GM23248 (cell line): Measurements from ENCODE around the gene FPR2. TPM values are rescaled to one million over a fixed set of nuclear protein-coding genes. Genes with fewer than 3 reads are reported as not detected.

ENCODE experiments used
- DNase-seq: peaks from one replicate; pipeline ENCODE4 v3.0.0-alpha.2; 2015
- H2AFZ ChIP-seq: fragments of 200-600 bp; sonication (generic); 2 replicates; pipeline ENCODE4 v1.6.1; 2016; ENCODE audit warnings: antibody characterized with exemption
- H3F3A ChIP-seq: fragments of 200-600 bp; sonication (generic); 2 replicates; pipeline ENCODE4 v1.6.1; 2016; ENCODE audit warnings: mild to moderate bottlenecking, antibody characterized with exemption, mixed run types; ENCODE audit not compliant: insufficient read depth
- H3K27ac ChIP-seq: fragments of 200-600 bp; sonication (generic); 2 replicates; pipeline ENCODE4 v1.5.1; 2016; ENCODE audit warnings: mild to moderate bottlenecking
- H3K27me3 ChIP-seq: fragments of 200-600 bp; sonication (generic); replicated peaks from 2 replicates; pipeline ENCODE4 v1.6.1; 2016; ENCODE audit warnings: mild to moderate bottlenecking; ENCODE audit not compliant: insufficient read depth
- H3K36me3 ChIP-seq: fragments of 200-600 bp; sonication (generic); 2 replicates; pipeline ENCODE4 v1.6.1; 2016; ENCODE audit warnings: low read depth, mild to moderate bottlenecking
- H3K4me1 ChIP-seq: fragments of 200-600 bp; sonication (generic); 2 replicates; pipeline ENCODE4 v1.6.1; 2016; ENCODE audit warnings: mild to moderate bottlenecking; ENCODE audit not compliant: insufficient read depth
- H3K4me2 ChIP-seq: fragments of 200-600 bp; sonication (generic); one replicate; pipeline ENCODE4 v1.6.1; 2016; ENCODE audit warnings: mild to moderate bottlenecking; ENCODE audit not compliant: unreplicated experiment
- H3K4me3 ChIP-seq: fragments of 200-600 bp; sonication (generic); 2 replicates; pipeline ENCODE4 v1.5.1; 2016; ENCODE audit warnings: mild to moderate bottlenecking
- H3K79me2 ChIP-seq: fragments of 200-600 bp; sonication (generic); 2 replicates; pipeline ENCODE4 v1.6.1; 2016; ENCODE audit warnings: mild to moderate bottlenecking; ENCODE audit not compliant: insufficient read depth
- H3K9ac ChIP-seq: fragments of 200-600 bp; sonication (generic); 2 replicates; pipeline ENCODE4 v1.6.1; 2016; ENCODE audit warnings: mild to moderate bottlenecking
- H3K9me2 ChIP-seq: fragments of 200-600 bp; sonication (generic); 2 replicates; pipeline ENCODE4 v1.6.1; 2016; ENCODE audit warnings: mixed run types, mild to moderate bottlenecking, moderate library complexity; ENCODE audit not compliant: insufficient read depth
- H3K9me3 ChIP-seq: fragments of 200-600 bp; sonication (generic); one replicate; pipeline ENCODE4 v1.6.1; 2017; ENCODE audit warnings: low read depth
- H4K20me1 ChIP-seq: fragments of 200-600 bp; sonication (generic); 2 replicates; pipeline ENCODE4 v1.6.0; 2016; ENCODE audit not compliant: insufficient read depth
- EZH2 ChIP-seq: fragments of 200-600 bp; sonication (generic); IDR thresholded peaks from 2 replicates; pipeline ENCODE4 v1.6.1; 2018; ENCODE audit warnings: antibody characterized with exemption, mild to moderate bottlenecking; ENCODE audit not compliant: insufficient read depth, poor library complexity, severe bottlenecking
- EZH2phosphoT487 ChIP-seq: fragments of 200-600 bp; sonication (generic); IDR thresholded peaks from 2 replicates; pipeline ENCODE4 v1.6.1; 2018; ENCODE audit warnings: antibody characterized with exemption, moderate library complexity, mild to moderate bottlenecking, low read depth; ENCODE audit not compliant: insufficient read depth
- WGBS, 2 experiments: methylation state at CpG; one replicate each; pipeline ENCODE4 v1.1.6; 2015 to 2017; ENCODE audit warnings: low lambda C conversion rate in 2 of 2, low coverage in 1 of 2; ENCODE audit errors: missing lambda C conversion rate in 2 of 2; 5-methylcytosine and 5-hydroxymethylcytosine counted together
- in situ Hi-C: fragments of 300-500 bp; cut with MboI; formaldehyde crosslinking; loops from 2 replicates; pipeline ENCODE4 v1.15.0; 2020
- polyA plus RNA-seq: library from polyadenylated mRNA; unstranded; fragments of >200 nt; fragmentation: Nextera tagmentation; extraction: Ambion mirVana; gene quantifications from 2 replicates; pipeline ENCODE4 v1.2.1, GENCODE V29; 2016
- total RNA-seq: library from RNA; depleted of rRNA; stranded (reverse); fragments of >200 nt; shearing (Covaris generic); gene quantifications from 2 replicates; pipeline ENCODE4 v1.2.3, GENCODE V29; 2014

FPR2 gene
- total and polyA plus RNA-seq, 2 experiments from 2014 or later: not detected

- Histone ChIP-seq H3K9me3 (no peaks in the 10 kb centered on the region), H4K20me1 (no peaks in the 10 kb centered on the region), H3K27ac (no peak overlapping the region), H3K36me3 (no peaks in the 10 kb centered on the region), H3K27me3 (peaks cover 12% of the 10 kb centered on the region; the same call in 1 of the 2 replicates), H3K4me2 (peak overlapping the region; percentile 58), H3K9me2 (no peaks in the 10 kb centered on the region), H3F3A (no peaks in the 10 kb centered on the region), H3K4me3 (peak overlapping the region; percentile 33; the same call in 1 of the 2 replicates), H2AFZ (peak overlapping the region; percentile 71), H3K79me2 (no peaks in the 10 kb centered on the region), H3K9ac (no peak overlapping the region), H3K4me1 (no peaks in the 10 kb centered on the region)
- TF ChIP-seq EZH2phosphoT487: no peak
- TF ChIP-seq EZH2: no peak
- DNase-seq: peak; percentile 85
- in situ Hi-C loops: no loop called here
- 33% methylated on average over 23 of the region's 23 CpGs for WGBS, 2 experiments
Measured at GRCh38 chr19:51777570-51778462, 16.8 kb downstream of the FPR2 start.

DNA sequence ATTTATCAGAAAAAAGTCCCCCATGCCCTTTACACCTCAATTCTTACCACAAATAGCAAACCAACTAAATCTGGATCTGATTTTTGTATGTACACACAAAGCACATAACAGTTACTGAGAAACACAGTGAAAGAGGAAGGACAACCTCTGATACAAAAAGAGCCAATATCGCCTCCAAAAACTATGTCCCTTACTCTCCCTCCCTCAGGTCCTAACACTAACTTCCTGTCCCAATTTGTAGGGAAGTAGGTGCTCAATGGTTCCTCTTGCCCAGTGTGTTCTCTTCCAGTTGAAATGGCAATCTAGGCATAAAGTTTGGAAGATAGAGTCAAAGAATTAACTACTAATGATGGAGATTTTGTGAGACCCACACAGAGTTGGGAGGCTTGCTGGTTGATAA is 18.2 kb downstream of the FPR2 start:
- Histone ChIP-seq H3K9me3 (no peaks in the 10 kb centered on the region), H3K4me1 (peaks cover 1% of the 10 kb centered on the region; the same call in 1 of the 2 replicates), H3K79me2 (no peaks in the 10 kb centered on the region), H3F3A (peaks cover 5% of the 10 kb centered on the region; the same call in 1 of the 2 replicates), H3K4me3 (no peak overlapping the region), H3K4me2 (no peak overlapping the region), H3K9me2 (no peaks in the 10 kb centered on the region), H3K27ac (no peak overlapping the region), H4K20me1 (no peaks in the 10 kb centered on the region), H2AFZ (no peak overlapping the region), H3K9ac (no peak overlapping the region), H3K36me3 (no peaks in the 10 kb centered on the region), H3K27me3 (peaks cover 12% of the 10 kb centered on the region; the same call in 1 of the 2 replicates)
- TF ChIP-seq EZH2 (no peak), EZH2phosphoT487 (no peak)
- in situ Hi-C loops: no loop called here
- 92 to 95% methylated on average over 1 of the region's 1 CpG for WGBS, 2 experiments
- no peak for DNase-seq

GRCh38 chr19:51779703-51780102 is 18.7 kb downstream of the FPR2 start:
- Histone ChIP-seq H3K9ac (no peak overlapping the region), H3K27ac (no peak overlapping the region), H3K4me2 (no peak overlapping the region), H3K4me1 (peaks cover 7% of the 10 kb centered on the region), H3F3A (peaks cover 10% of the 10 kb centered on the region), H3K36me3 (no peaks in the 10 kb centered on the region), H3K27me3 (peaks cover 12% of the 10 kb centered on the region; the same call in 1 of the 2 replicates), H3K4me3 (no peak overlapping the region), H3K79me2 (no peaks in the 10 kb centered on the region), H3K9me3 (no peaks in the 10 kb centered on the region), H2AFZ (no peak overlapping the region), H4K20me1 (no peaks in the 10 kb centered on the region), H3K9me2 (no peaks in the 10 kb centered on the region)
- no peak for TF ChIP-seq EZH2phosphoT487
- TF ChIP-seq EZH2: no peak
- in situ Hi-C loops: no loop called here
- no peak for DNase-seq
- WGBS, 2 experiments: 11 to 16% methylated on average over 2 of the region's 2 CpGs

- H3K9me3 ChIP-seq: no peaks in the 10 kb centered on the region
- H3K27ac ChIP-seq: no peak overlapping the region
- in situ Hi-C loops: no loop called here
- peaks cover 14% of the 10 kb centered on the region for H3F3A ChIP-seq
- H2AFZ ChIP-seq: no peak overlapping the region
- H3K79me2 ChIP-seq: no peaks in the 10 kb centered on the region
- no peak overlapping the region for H3K9ac ChIP-seq
- peaks cover 12% of the 10 kb centered on the region; the same call in 1 of the 2 replicates for H3K27me3 ChIP-seq
- TF ChIP-seq EZH2 (no peak), EZH2phosphoT487 (no peak)
- H3K9me2 ChIP-seq: no peaks in the 10 kb centered on the region
- 9 to 17% methylated on average over 2 of the region's 2 CpGs for WGBS, 2 experiments
- H4K20me1 ChIP-seq: no peaks in the 10 kb centered on the region
- H3K4me2 ChIP-seq: no peak overlapping the region
- no peaks in the 10 kb centered on the region for H3K36me3 ChIP-seq
- DNase-seq: no peak
- no peak overlapping the region for H3K4me3 ChIP-seq
- H3K4me1 ChIP-seq: peaks cover 10% of the 10 kb centered on the region
Measured at GRCh38 chr19:51780270-51780669, 19.3 kb downstream of the FPR2 start.
